Measurements from ENCODE around the gene ZNF326. TPM values are rescaled to one million over a fixed set of nuclear protein-coding genes. Genes with fewer than 3 reads are reported as not detected.
"Not testable (repeated sequence)": the region's sequence is repeated elsewhere in the genome, so short reads cannot be mapped to it uniquely, and the experiment has no call there.

Gene ZNF326
- total RNA-seq, 1 experiment from 2014 or later: 39.0 TPM

DNA sequence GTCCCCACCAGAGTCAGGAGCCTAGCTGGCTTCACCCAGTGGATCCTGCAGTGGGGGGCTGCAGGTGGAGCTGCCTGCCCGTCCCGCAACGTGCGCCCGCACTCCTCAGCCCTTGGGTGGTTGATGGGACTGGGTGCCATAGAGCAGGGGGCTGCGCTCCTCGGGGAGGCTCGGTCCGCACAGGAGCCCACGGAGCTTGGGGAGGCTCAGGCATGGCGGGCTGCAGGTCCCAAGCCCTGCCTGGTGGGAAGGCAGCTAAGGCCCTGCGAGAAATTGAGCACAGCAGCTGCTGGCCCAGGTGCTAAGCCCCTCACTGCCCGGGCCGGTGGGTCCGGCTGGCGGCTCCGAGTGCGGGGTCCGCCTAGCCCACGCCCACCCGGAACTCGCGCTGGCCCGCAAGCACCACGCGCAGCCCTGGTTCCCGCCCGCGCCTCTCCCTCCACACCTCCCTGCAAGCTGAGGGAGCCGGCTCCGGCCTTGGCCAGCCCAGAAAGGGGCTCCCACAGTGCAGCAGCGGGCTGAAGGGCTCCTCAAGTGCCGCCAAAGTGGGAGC lies 10.3 kb upstream of the ZNF326 start:
- no CpG with 5 or more reads among the region's 33 CpGs for WGBS (ENCODE audit: extremely low coverage, insufficient read length, low lambda C conversion rate)
- not testable (repeated sequence) for H3K4me3 Mint-ChIP-seq; H2BK12ac ChIP-seq (ENCODE audit: insufficient read length, low read depth, low read length)

More for the DNA sequence above, 10.3 kb upstream of the ZNF326 start:
- H3K23ac ChIP-seq (ENCODE audit: insufficient read length, low read depth, low read length); H3K56ac ChIP-seq (ENCODE audit: insufficient read length, low read depth, low read length); H3K9ac ChIP-seq (ENCODE audit: extremely low read depth, insufficient read length, low read length); H3K4me2 ChIP-seq (ENCODE audit: insufficient read depth, insufficient read length, low read length); H4K20me1 ChIP-seq (ENCODE audit: control insufficient read depth, insufficient read depth, insufficient read length); H3K4me1 ChIP-seq (ENCODE audit: insufficient read depth, low read length); H4K91ac ChIP-seq (ENCODE audit: insufficient read length, low read depth, low read length); H3T11ph ChIP-seq (ENCODE audit: low read length); H2AK5ac ChIP-seq (ENCODE audit: insufficient read length, low read length); H3K27me3 Mint-ChIP-seq (ENCODE audit: low read depth); H4K8ac ChIP-seq (replicated peaks; ENCODE audit: insufficient read length, low read depth, low read length); H3K23me2 ChIP-seq (ENCODE audit: insufficient read length, low read depth, low read length, poor library complexity, severe bottlenecking); H3K79me2 ChIP-seq (ENCODE audit: insufficient read depth, low read length); H3K18ac ChIP-seq (ENCODE audit: insufficient read length, low read depth, low read length); H2BK15ac ChIP-seq (ENCODE audit: low read depth, low read length); H3K27me3 ChIP-seq (ENCODE audit: insufficient read depth, low read length); H3K14ac ChIP-seq (ENCODE audit: insufficient read depth, low read length); H3K4ac ChIP-seq (ENCODE audit: low read depth, low read length); H3K9me3 Mint-ChIP-seq; H2BK120ac ChIP-seq (ENCODE audit: low read depth, low read length, poor library complexity, severe bottlenecking); H3K36me3 Mint-ChIP-seq (ENCODE audit: insufficient read depth in 1 of 3, low read depth in 3 of 3); DNase-seq; H3K27ac Mint-ChIP-seq; H3K79me1 ChIP-seq (ENCODE audit: insufficient read depth, low read depth, low read length, poor library complexity, severe bottlenecking); H2BK20ac ChIP-seq (ENCODE audit: low read depth, low read length, poor library complexity, severe bottlenecking); H4K5ac ChIP-seq (ENCODE audit: insufficient read length, low read depth, low read length); H3K9me3 ChIP-seq (ENCODE audit: control insufficient read depth, low read depth, low read length); H3K27ac ChIP-seq (ENCODE audit: insufficient read length, low read depth, low read length); H2AFZ ChIP-seq (ENCODE audit: low read length); H2BK5ac ChIP-seq (ENCODE audit: insufficient read length, low read length): not testable (repeated sequence)
- H3K4me1 Mint-ChIP-seq: peaks cover 8 to 11% of the 10 kb centered on the region in 2 experiments

All from H9 (cell line).